ENCODE results near the gene OR10A3.

DNA sequence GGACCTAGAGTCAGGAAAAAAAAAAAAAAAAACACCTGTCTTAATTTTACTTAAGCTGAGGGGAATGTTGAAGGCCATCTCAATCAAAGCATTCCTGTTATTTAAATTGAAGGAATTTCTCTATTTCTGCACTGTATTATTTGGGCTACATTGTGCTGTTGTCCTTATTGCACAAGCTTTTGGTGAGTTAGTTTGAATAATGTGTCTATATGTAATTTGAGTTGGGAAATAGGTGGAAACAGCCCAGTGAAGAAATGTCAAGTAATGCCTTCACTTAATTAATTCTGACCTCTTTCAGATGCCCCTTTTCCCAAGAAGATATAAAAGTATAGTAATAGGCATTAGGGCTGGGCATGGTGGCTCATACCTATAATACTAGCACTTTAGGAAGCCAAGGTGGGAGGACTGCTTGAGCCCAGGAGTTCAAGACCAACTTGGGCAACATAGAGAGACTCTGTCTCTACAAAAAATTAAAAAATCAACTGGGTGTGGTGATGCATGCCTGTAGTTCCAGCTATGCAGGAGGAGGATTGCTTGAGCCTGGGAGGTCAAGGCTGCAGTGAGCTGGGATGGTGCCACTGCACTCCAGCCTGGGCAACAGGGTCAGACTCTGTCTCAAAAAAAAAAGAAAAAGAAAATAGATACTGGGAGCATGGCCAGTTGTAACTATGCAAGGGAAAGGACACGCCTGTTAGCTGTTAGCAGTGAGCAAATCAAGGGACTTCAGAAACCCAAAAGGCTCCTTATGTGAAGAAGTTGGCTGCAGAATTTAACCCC is 45.3 kb downstream of the OR10A3 start:
- no peak for TF ChIP-seq POLR2A (IDR thresholded peaks at IDR 0.05)
- TF ChIP-seq, protein P1, sequence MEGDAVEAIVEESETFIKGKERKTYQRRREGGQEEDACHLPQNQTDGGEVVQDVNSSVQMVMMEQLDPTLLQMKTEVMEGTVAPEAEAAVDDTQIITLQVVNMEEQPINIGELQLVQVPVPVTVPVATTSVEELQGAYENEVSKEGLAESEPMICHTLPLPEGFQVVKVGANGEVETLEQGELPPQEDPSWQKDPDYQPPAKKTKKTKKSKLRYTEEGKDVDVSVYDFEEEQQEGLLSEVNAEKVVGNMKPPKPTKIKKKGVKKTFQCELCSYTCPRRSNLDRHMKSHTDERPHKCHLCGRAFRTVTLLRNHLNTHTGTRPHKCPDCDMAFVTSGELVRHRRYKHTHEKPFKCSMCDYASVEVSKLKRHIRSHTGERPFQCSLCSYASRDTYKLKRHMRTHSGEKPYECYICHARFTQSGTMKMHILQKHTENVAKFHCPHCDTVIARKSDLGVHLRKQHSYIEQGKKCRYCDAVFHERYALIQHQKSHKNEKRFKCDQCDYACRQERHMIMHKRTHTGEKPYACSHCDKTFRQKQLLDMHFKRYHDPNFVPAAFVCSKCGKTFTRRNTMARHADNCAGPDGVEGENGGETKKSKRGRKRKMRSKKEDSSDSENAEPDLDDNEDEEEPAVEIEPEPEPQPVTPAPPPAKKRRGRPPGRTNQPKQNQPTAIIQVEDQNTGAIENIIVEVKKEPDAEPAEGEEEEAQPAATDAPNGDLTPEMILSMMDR (IDR thresholded peaks at IDR 0.05) = no peak
